Osteoblast (primary cell): ENCODE data around the gene PCSK5. TPM values are rescaled to one million over a fixed set of nuclear protein-coding genes. Genes with fewer than 3 reads are reported as not detected.

Experiments
- DNase-seq: peaks from one replicate; pipeline ENCODE4 v3.0.0; 2011; ENCODE audit warnings: low spot score, mixed read lengths; ENCODE audit not compliant: insufficient read length; ENCODE audit errors: missing footprints
- H2AFZ ChIP-seq: 2 replicates; pipeline ENCODE4 v1.6.0; 2011; ENCODE audit warnings: mild to moderate bottlenecking, low read length
- H3K27ac ChIP-seq: 2 replicates; pipeline ENCODE4 v1.5.1; 2011; ENCODE audit warnings: mild to moderate bottlenecking, low read depth, low read length, moderate library complexity
- H3K27me3 ChIP-seq: 2 replicates; pipeline ENCODE4 v1.6.0; 2012; ENCODE audit warnings: mild to moderate bottlenecking, control low read depth, inconsistent platforms, low read length, moderate library complexity; ENCODE audit not compliant: insufficient read depth
- H3K36me3 ChIP-seq: 2 replicates; pipeline ENCODE4 v1.5.1; 2011; ENCODE audit warnings: mild to moderate bottlenecking, low read length, control low read depth, moderate library complexity; ENCODE audit not compliant: insufficient read depth
- H3K4me1 ChIP-seq: 2 replicates; pipeline ENCODE4 v1.5.1; 2011; ENCODE audit warnings: mild to moderate bottlenecking, low read length, control low read depth, moderate library complexity; ENCODE audit not compliant: insufficient read depth
- H3K4me2 ChIP-seq: 2 replicates; pipeline ENCODE4 v1.6.0; 2011; ENCODE audit warnings: mild to moderate bottlenecking, low read length; ENCODE audit not compliant: insufficient read depth
- H3K4me3 ChIP-seq: fragments of 200-600 bp; sonication (generic); 3 replicates; pipeline ENCODE4 v1.5.1; 2012; ENCODE audit warnings: mild to moderate bottlenecking, low read length, inconsistent platforms; ENCODE audit not compliant: insufficient read depth
- H3K79me2 ChIP-seq: 2 replicates; pipeline ENCODE4 v1.6.0; 2012; ENCODE audit warnings: mild to moderate bottlenecking, low read length, control low read depth, inconsistent platforms; ENCODE audit not compliant: insufficient read depth
- H3K9me3 ChIP-seq: 2 replicates; pipeline ENCODE4 v1.5.1; 2011; ENCODE audit warnings: low read depth, low read length, control low read depth
- H4K20me1 ChIP-seq: 2 replicates; pipeline ENCODE4 v1.6.0; 2012; ENCODE audit warnings: mild to moderate bottlenecking, low read length, control low read depth; ENCODE audit not compliant: insufficient read depth
- total RNA-seq: library from RNA; depleted of rRNA; stranded (reverse); fragments of >200 nt; gene quantifications from 2 replicates; pipeline ENCODE4 v1.2.3, GENCODE V29; 2012
- TF ChIP-seq, protein P1 (sequence below): IDR thresholded peaks from 2 replicates; pipeline ENCODE4 v1.5.1; 2011; ENCODE audit warnings: mild to moderate bottlenecking, low read depth, low read length, moderate library complexity; ENCODE audit errors: extremely low read depth

The PCSK5 gene
- total RNA-seq, 1 donor: 14.5 TPM

DNA sequence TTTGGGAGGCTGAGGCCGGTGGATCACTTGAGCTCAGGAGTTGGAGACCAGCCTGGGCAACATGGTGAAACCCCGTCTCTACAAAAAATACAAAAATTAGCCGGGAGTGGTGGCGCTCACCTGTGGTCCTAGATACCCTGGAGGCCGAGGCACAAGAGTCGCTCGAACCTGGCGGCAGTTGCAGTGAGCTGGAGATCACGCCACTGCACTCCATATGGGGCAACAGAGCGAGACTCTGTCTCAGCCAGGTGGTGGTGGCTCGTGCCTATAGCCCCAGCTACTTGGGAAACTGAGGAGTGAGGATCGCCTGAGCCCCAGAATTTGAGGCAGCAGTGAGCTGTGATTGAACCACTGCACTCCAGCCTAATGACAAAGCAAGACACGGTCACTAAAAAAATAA lies 506.1 kb downstream of the PCSK5 start:
- Histone ChIP-seq H3K4me3 (no peak overlapping the region), H3K27ac (no peak overlapping the region), H3K9me3 (no peaks in the 10 kb centered on the region), H4K20me1 (no peaks in the 10 kb centered on the region), H3K79me2 (peaks cover 23% of the 10 kb centered on the region), H3K27me3 (no peaks in the 10 kb centered on the region), H3K4me2 (no peak overlapping the region), H3K4me1 (peaks cover 6% of the 10 kb centered on the region), H2AFZ (no peak overlapping the region), H3K36me3 (no peaks in the 10 kb centered on the region)
- TF ChIP-seq, protein P1, sequence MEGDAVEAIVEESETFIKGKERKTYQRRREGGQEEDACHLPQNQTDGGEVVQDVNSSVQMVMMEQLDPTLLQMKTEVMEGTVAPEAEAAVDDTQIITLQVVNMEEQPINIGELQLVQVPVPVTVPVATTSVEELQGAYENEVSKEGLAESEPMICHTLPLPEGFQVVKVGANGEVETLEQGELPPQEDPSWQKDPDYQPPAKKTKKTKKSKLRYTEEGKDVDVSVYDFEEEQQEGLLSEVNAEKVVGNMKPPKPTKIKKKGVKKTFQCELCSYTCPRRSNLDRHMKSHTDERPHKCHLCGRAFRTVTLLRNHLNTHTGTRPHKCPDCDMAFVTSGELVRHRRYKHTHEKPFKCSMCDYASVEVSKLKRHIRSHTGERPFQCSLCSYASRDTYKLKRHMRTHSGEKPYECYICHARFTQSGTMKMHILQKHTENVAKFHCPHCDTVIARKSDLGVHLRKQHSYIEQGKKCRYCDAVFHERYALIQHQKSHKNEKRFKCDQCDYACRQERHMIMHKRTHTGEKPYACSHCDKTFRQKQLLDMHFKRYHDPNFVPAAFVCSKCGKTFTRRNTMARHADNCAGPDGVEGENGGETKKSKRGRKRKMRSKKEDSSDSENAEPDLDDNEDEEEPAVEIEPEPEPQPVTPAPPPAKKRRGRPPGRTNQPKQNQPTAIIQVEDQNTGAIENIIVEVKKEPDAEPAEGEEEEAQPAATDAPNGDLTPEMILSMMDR: no peak
- DNase-seq: no peak

DNA sequence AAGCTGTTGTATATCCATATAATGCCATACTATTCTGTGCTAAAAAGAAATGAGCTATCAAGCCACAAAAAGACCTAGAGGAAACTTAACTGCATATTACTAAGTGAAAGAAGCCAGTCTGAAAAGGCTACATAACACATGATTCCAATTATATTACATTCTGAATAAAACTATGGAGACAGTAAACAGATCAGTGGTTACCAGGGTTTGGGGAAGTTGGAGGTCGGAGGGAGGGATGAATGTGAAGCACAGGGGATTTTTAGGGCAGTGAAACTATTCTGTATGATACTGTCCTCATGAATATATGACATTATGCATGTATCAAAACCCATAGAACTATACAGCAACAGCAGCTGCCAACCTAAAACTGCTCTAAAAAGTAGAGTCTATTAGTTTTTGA lies 509.4 kb downstream of the PCSK5 start:
- TF ChIP-seq, protein P1: no peak
- Histone ChIP-seq H2AFZ (no peak overlapping the region), H3K4me1 (peaks cover 6% of the 10 kb centered on the region), H3K4me2 (no peak overlapping the region), H3K27me3 (no peaks in the 10 kb centered on the region), H3K27ac (no peak overlapping the region), H4K20me1 (no peaks in the 10 kb centered on the region), H3K9me3 (no peaks in the 10 kb centered on the region), H3K79me2 (no peaks in the 10 kb centered on the region), H3K4me3 (no peak overlapping the region), H3K36me3 (no peaks in the 10 kb centered on the region)
- DNase-seq: no peak

DNA sequence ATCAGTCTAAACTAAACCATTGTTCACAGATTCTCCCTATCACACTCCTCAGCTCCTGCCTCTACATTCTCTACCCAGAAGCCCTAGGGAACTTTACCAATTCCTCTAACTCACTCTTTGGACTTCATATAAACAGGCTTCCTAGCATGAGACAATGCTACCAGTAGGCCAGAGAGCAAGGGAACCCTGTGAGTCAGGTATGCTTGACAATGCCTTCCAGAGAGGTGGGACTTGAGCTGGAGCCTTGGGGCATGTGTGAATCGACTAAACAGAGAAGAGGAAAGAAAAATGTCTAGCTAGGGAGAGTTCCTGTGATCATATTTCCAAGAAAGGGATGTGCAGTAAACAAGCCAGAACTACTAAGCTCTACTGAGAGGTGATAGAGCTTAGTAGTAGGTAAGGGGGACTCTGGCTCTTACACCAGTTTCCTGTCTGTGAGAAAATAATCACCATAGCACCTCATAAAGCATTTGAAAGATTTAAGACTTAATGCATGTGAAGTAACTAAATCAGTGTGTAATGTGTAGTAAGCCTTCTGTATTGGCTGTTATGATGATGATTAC lies 510.1 kb downstream of the PCSK5 start:
- no peaks in the 10 kb centered on the region for H4K20me1 ChIP-seq
- TF ChIP-seq, protein P1: no peak
- DNase-seq: no peak
- H3K27me3 ChIP-seq: no peaks in the 10 kb centered on the region
- H3K36me3 ChIP-seq: no peaks in the 10 kb centered on the region
- no peak overlapping the region for H3K27ac ChIP-seq
- H3K4me1 ChIP-seq: no peaks in the 10 kb centered on the region
- H3K79me2 ChIP-seq: no peaks in the 10 kb centered on the region
- peak overlapping the region; percentile 11 for H2AFZ ChIP-seq
- no peak overlapping the region for H3K4me3 ChIP-seq
- H3K4me2 ChIP-seq: no peak overlapping the region
- no peaks in the 10 kb centered on the region for H3K9me3 ChIP-seq

DNA sequence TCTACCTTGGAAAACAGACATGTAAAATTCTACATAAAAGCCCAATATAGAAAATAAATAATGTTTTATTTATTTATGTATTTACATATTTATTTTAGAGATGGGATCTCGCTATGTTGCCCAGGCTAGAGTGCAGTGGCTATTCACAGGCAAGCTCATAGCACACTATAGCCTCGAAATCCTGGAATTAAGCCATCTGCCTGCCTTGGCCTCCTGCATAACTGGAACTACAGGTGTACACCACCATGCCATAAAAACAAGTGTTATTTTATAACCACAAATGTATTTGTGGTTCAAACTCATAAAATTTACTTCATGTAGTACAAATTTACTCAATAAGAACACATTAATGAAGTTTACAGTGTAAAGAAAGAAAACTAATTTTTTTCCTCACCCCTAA lies 510.7 kb downstream of the PCSK5 start:
- no peaks in the 10 kb centered on the region for H4K20me1 ChIP-seq
- DNase-seq: no peak
- no peaks in the 10 kb centered on the region for H3K4me1 ChIP-seq
- no peak overlapping the region for H2AFZ ChIP-seq
- no peak overlapping the region for H3K4me2 ChIP-seq
- no peaks in the 10 kb centered on the region for H3K79me2 ChIP-seq
- no peak overlapping the region for H3K4me3 ChIP-seq
- H3K27ac ChIP-seq: no peak overlapping the region
- H3K36me3 ChIP-seq: no peaks in the 10 kb centered on the region
- H3K27me3 ChIP-seq: no peaks in the 10 kb centered on the region
- TF ChIP-seq, protein P1: no peak
- H3K9me3 ChIP-seq: no peaks in the 10 kb centered on the region
